Stimulated activated naive CD4-positive, alpha-beta T cell (primary cell): ENCODE data around the gene THRAP3.

Experiments
- DNase-seq, 6 experiments: peaks; one replicate each; lab custom pipeline; 2025; lab: John Stamatoyannopoulos, UW

Gene THRAP3

GRCh38 chr1:36327421-36328087 lies 103.3 kb downstream of the THRAP3 start:
- no peak for DNase-seq

DNA sequence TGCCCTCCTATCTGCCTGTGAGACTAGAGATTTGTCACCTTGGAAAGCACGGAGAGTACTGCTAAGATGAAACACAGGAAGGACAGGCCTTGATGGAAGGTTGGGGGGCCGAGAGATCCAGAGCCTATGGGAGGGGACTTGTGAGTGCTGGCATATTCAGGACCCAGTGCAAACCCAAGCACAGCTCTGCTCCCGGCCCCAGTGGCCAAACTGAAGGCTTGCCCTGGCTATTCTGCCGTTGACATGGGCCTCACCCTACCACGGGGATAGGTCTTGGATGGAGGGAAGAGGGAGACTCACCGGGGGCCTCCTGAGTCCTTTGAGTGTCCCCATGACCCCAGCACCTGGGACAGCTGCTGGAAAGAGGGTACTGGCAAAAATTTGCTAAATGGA lies 103.8 kb downstream of the THRAP3 start:
- DNase-seq = no peak

- no peak for DNase-seq
Observed at GRCh38 chr1:36328713-36329112, 104.5 kb downstream of the THRAP3 start.

GRCh38 chr1:36329817-36330216 lies 105.6 kb downstream of the THRAP3 start:
- DNase-seq = no peak

DNA sequence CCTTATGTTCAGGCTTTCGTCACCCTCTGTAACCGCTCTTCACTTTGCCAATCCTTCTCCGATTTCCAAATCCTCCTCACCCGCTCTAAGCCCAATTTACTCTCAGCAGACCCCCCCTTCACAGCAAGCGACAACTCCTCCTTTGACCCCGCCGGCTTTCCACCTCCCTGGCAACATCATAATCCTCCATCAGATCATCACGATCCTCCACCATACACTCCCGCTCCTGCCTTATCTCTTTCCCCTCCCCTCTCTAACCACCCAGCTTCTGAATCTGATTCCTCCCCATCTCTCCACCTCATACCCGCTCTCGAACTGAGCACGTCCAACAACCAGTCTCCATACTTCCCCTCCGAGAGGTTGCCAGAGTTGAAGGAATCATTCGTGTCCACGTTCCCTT lies 106.7 kb downstream of the THRAP3 start:
- DNase-seq = no peak

- DNase-seq = no peak
Observed at GRCh38 chr1:36337830-36338229, 113.6 kb downstream of the THRAP3 start.

- no peak for DNase-seq
Observed at GRCh38 chr1:36339215-36339614, 115.0 kb downstream of the THRAP3 start.

DNA sequence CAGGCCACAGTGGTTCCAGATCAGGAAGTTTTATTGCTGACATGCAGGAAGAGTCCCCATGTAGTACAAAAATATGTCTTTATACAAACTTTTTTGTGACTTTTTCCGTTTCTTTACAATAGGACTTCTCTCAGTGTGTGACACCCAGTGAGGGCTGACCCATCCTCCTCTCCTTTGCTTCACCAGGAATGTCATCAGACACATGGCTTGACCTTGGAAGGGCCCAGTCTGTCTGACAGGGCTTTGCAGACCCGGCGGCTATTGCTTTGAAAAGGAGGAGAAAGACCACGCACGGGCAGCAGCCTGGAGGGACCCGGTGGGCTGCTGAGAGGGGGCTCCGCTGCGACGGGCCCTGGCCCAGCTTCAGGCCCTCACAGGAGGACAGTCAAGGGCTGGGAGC lies 115.4 kb downstream of the THRAP3 start:
- DNase-seq = no peak

- no peak for DNase-seq
Observed at GRCh38 chr1:36341626-36342320, 117.5 kb downstream of the THRAP3 start.

DNA sequence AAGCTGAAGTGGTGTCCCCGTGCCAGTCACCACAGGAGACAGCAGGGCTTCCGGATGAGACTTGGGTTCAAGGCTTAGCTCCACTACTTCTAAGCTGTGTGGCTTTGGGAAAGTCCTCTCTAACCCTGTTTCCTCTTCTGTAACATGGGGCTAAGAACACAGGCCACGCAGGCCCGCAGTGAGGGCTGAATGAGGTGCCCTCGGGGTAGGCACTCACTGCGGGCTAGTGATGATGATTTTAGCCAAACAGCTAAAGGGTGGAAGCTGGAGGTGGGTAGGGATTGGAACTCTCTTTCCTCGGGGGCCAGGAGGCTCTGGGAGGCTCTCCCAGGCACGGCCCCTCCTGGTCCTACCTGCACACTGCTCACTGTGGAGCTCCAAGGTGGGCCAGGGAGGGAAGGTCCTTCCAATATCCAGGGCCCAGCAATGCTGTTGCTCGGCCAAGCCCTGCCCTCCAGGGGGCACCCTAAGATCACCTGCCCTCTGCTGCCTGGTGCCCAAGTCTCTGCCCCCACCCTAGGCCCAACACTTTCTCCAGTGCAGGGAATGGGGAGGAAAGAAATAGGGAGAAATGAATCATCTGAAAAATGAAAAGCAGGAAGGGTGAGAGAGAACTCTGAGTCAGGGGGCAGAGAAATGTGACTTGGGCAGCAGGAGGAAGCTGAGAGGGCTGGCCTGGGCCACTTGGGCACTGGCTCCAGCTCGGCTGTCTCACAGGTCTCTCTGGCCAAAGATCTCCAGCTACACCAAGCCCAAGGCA lies 118.4 kb downstream of the THRAP3 start:
- DNase-seq = peak in 5 of 6 experiments; percentile 53 to 64 (median 57)

DNA sequence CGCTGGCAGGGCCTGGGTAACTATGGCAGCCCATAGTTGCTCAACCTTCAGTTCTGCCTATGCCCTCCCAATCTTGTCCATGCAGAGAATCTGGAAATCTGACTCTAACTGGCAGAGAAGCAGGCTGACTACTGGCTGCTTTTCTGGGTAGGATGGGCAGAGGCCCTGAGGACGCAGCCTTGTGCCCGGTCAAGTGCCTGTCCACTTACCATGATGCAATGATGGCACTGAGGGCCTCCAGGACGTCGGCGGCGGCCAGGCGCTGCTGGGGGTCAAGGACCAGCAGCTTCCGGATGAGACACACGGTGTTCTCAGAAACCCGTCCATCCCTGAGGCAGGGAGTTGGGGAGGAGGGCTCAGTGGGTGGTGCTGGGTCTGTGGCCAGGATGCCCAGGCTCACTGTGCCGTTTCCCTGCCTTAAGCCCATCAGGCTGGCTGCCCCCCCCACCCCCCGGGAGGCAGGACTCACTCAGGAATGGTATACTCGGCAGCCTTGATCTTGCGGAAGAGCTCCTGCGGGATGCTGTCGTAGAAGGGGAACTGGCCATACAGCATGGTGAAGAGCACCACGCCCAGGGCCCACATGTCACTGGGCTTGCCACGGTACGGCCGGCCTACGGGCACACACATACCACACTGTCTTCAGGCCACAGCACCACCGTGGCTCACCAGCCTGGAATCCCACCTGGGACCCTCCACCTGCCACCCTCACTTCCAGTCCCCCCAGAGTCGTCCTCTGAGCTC lies 119.6 kb downstream of the THRAP3 start:
- no peak for DNase-seq

DNA sequence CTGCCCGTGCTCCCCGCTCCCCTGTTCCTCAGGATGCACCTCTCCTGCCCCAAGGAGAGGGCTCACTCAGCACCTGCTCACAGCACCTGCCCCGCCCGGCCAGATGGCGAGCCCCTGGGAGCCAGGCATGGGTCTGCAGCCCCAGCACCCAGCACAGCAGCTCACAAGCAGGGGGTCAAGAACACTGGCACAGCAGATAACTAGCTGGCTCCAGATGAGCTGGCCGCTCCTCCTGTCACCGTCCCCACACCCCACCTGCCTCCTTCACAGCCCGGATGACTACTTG lies 120.1 kb downstream of the THRAP3 start:
- no peak for DNase-seq

DNA sequence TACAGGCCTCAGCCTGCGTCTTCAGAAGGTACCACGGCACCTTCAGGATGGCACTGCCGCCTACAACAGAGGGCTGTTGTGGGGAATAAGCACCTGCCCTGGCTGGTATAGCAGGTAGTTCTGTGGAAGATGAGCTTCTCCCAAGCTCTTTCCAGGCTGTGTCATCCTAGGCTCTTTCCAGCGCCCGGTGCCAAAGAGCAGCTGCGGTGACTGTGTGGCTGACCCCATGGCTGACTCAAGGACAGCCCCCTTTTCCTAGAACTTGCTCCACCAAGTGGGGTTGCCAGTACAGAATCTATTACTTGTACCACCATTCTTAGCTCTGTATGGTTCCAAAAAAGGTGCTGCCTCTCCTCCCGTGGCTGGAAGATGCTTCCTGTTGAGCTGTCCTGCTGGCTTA lies 121.1 kb downstream of the THRAP3 start:
- DNase-seq = no peak

DNA sequence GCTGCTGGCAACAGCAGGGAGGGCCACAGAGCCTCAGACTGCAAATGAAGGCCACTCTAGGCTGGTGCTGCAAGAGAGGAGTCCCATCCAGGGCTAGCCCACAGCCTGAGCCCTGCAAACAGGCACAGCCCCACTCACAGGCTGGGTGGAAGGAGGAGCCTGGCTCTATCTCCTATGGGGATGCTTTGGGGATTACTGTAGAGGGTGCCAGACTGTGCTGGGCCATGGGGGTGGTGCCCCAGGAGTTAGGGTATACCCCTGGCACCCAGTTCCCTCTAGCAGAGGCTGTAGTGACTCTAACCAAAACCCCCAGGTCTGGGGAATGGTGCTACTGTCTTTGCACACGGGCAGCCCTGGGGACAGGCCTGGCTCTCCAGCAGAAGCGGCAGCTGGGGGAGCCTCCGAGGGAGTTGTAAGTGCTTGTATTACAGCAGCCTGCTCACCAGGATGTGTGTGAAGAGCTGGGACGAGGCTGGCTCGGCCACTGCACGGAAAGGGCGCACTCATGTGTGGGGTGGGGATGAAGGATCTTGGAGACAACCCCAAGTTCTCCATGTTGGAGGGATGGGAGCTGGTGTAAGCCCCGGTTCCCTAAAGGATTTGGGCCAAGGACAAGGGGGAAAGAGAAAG lies 122.6 kb downstream of the THRAP3 start:
- no peak for DNase-seq

- DNase-seq = no peak
Observed at GRCh38 chr1:36349241-36349671, 125.0 kb downstream of the THRAP3 start.

GRCh38 chr1:36349839-36350238 lies 125.6 kb downstream of the THRAP3 start:
- no peak for DNase-seq

GRCh38 chr1:36350659-36351226 lies 126.5 kb downstream of the THRAP3 start:
- DNase-seq = peak; percentile 31 to 50 (median 44)

GRCh38 chr1:36351227-36351977 lies 127.2 kb downstream of the THRAP3 start:
- DNase-seq = peak in 1 of 6 experiments; percentile 18

- DNase-seq = no peak
Observed at GRCh38 chr1:36352125-36352909, 128.1 kb downstream of the THRAP3 start.
